ENCODE results near the gene MGAT3.

GRCh38 chr22:39422721-39423120 is 34.1 kb upstream of the MGAT3 start:
- no peak for TF ChIP-seq EZH2 (optimal IDR thresholded peaks at IDR 0.05; ENCODE audit: low read depth, low read length)
- TF ChIP-seq, protein P1, sequence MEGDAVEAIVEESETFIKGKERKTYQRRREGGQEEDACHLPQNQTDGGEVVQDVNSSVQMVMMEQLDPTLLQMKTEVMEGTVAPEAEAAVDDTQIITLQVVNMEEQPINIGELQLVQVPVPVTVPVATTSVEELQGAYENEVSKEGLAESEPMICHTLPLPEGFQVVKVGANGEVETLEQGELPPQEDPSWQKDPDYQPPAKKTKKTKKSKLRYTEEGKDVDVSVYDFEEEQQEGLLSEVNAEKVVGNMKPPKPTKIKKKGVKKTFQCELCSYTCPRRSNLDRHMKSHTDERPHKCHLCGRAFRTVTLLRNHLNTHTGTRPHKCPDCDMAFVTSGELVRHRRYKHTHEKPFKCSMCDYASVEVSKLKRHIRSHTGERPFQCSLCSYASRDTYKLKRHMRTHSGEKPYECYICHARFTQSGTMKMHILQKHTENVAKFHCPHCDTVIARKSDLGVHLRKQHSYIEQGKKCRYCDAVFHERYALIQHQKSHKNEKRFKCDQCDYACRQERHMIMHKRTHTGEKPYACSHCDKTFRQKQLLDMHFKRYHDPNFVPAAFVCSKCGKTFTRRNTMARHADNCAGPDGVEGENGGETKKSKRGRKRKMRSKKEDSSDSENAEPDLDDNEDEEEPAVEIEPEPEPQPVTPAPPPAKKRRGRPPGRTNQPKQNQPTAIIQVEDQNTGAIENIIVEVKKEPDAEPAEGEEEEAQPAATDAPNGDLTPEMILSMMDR (IDR thresholded peaks at IDR 0.05; ENCODE audit: low read length) = no peak
- no peak for TF ChIP-seq EZH2phosphoT487 (IDR thresholded peaks at IDR 0.05; ENCODE audit: low read length)

Measured in MM.1S (cell line).